Amniotic stem cell (primary cell): Measurements from ENCODE around the gene FAM181A.

Source experiments
- DNase-seq: peaks from one replicate; lab custom pipeline; 2025; lab: John Stamatoyannopoulos, UW

The FAM181A gene

DNA sequence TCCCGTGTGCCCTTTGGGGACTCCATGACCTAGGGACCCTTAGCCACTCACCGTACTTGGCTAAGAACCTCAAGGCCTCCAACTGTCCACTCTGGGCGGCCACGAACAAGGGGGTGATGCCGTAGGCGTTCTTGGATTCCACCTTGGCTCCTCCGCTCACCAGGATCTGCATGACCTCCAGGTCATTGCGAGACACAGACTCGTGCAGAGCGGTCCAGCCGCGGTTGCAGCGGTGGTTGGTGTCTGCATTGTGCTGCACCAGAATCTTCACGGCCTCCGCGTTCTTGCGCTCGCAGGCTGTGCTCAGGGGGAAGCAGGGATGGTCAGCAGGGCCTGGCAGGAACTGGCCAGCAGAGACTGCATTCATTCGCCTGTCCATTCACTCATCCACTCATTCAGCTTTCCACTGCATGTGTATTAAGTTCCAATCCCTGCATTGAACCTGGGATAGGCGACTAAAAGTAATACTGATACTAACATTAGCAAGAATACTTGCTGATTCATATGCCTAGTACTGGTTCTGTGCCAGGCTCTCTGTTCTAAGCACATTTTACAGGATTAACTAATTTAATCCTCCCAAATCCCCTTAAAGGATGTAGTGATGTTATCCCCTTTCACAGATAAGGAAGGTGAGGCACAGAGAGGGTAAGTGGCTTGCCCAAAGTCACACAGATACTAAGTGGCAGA lies 23.9 kb downstream of the FAM181A start:
- DNase-seq: no peak

DNA sequence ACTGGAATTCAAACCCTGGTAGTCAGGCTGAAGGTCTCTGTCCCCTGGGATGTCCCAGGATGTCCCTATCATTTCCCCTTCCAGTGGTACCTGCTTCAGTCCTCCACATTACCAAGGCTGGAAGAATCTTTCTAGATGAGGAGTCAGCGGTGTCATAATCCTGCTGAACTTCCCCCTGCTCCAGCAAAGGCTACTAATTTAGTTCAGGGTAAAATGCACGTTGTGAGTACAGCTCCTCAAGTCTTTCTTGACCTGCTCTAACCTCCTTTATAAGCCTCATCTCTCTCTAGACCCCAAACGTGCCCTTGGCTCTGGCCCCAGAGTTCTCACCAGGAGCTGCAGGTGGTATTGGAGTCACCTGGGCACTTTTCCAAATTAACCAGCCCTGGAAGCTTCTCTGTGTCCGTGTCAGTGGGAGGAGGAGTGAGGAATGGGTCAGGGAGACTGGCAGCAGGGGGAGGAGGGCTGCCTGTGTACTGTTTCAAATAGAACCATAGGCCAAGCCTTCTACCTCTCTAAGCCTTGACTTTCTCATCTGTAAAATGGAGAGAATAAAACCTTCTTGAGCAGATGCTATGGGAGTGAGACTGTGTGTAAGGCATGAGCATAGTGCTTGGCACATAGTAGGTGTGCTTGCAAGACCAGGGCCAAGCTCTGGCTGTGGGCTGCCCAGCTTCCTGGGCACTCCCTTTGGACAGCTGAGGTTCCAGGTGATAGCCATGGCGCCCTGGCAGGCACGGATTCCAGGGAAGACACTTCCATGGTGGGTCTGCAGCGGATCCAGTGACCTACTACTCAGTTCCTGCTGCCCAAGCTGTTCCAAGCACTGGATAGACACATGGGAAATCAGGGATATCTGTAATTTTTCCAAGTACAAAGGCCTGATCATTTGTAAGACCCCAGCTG lies 24.7 kb downstream of the FAM181A start:
- no peak for DNase-seq

DNA sequence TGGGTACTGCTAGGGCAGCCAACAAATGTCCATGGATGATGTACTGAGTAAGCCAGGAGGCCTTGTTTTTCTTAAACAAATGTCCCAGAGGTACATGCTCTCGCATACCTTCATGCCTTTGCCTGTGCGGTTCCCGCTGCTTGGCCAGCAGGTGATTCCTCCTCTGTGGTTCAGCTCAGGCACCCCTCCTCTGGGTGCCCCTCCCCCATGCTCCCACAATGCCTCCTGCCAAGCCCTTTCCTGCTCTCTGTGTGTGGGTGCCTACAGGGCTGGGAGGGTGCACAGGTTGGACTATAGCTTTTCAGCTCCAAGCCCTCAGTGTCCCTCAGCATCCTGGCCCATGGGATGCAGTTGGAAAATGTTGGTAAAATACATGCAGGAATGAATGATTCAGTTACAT lies 25.7 kb downstream of the FAM181A start:
- no peak for DNase-seq

DNA sequence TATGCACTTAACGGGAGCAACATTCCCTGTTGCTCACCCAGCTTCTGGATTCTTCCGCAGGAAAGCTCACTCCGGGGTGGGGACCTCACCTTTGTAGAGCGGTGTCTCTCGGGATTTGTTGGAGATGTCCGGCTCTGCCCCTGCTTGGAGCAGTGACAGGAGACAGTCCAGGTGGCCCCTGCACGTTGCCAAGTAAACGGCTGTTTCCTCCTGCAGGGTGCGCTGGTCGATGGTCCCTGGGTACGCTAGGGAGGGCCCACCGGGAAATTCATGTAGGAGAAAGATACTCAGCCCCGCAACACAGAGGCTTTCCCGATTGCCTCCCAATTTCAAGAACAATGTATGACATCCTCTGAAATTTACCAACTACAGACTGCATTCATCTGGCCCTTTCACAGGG lies 26.1 kb downstream of the FAM181A start:
- no peak for DNase-seq

DNA sequence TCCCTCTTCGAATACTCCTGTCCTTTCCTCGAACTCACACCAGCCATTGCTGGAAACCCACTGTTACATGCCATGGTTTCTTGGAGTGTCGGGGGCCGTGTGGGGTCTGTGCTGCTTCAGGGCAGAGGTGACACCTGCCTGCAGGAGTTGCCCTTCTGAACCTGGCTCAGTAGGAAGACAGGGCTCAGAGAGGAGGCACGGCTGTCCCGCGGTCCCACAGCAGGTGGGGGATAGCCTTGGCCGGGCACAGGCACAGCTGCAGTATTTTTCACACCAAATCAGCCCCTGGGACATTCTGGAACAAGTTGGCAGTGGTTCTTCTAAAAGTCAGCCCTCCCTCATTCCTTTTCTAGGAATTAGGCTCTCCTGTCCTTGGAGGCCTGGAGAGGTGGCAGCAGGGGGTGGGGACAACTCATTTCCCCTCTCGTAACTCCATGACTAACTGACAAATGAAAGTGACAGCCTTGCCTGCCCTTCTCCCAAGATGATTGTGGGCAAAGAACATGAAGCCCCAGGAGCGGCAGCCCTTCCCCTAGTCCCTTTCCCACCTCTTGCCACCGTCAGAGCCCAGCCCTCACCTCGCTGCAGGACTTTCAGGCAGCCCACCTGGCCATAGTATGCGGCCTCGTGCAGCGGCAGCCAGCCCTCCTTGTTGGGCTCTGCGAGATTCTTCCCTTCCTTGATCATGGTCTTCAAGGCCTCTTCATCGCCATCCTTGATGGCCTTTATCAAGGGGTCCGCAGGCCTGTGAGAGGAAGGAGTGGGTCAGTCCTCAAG lies 26.8 kb downstream of the FAM181A start:
- no peak for DNase-seq

DNA sequence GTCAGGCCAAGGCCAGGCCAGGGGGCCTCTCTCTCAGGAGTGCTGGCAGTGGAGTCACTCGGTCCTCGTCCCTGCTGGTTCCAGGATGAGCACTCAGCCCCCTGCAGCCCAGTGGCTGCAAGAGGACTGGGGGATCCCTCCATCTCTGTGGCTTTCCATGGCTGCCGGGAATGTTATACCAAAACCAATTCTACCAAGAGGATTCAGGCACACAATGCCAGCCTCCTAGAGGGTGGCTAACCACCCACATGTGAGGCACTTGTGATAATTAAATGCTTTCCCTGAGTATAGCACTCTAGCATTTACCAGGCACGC lies 27.3 kb downstream of the FAM181A start:
- no peak for DNase-seq

DNA sequence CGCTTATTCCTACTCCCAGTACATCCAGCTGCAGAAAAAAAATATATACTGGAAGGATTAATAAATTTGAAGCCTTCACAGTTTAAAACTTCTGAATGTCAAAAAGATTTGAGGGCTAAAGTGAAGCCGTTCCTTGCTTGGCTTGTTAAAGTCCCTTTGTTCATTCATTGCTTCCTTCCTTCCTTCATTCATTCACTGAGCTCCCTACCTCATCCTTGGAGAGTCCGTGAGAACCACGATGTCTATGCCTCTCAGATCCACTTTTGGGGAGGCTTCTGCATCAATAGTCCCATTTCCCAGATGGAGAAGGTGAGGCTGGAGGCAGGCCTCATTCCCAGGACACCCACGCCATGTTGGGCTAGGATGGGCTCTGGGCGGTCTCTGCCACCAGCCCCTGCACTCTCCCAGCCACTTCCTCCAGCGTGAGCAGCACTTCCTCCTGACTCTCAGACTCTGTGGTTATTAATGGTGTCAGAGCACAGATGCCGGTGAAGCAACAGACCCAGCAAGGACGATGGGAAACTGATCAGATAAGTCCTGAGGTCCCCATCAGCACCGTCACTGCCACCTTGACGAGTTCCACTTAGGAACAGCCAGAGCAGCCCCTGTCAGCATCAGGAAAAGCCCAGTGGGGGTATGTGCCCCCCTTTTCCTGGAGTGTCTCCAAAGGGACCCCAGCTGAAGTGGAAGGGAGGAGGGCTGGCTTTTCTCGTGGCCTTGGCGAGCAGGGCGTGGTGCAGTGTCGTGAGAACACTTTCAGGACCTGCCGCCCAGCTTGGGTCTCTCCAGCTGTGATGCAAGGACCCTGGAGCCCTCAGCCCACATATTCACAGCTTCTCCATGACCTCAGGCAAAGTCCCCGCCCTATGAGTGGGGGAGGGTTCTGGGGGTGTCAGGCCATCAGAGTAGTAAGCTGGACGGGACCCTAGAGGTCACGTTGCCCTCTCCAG lies 28.0 kb downstream of the FAM181A start:
- no peak for DNase-seq

DNA sequence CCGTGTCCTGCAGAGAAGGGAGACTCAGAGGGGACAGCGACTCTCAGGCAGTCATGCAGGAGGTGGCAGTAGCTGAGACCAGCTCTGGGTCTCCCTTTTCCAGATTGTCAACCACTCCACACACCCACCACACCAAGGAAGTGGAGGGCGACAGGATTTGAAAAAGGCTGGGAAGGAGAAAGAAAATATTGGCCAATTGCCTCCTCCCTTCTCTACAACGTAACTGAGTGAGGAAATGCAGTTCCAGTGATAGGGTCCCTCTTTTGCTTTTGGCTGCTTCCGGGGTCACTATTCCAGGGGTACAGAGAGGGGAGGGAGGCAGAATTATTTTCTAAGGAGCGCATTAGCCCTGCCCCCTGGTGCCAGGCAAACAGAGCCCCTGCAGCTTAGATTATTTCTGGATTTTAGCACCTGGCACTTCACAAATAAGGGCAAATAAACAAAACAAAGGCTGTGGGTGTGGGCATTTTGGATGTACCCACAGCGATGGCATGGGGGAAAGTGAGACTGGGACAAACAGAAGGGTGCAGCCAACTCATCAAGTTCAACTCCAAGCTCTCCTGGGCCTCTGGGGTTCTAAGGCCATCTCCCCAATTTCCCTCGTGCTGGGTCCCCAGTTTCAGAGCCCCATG lies 28.8 kb downstream of the FAM181A start:
- DNase-seq: no peak

DNA sequence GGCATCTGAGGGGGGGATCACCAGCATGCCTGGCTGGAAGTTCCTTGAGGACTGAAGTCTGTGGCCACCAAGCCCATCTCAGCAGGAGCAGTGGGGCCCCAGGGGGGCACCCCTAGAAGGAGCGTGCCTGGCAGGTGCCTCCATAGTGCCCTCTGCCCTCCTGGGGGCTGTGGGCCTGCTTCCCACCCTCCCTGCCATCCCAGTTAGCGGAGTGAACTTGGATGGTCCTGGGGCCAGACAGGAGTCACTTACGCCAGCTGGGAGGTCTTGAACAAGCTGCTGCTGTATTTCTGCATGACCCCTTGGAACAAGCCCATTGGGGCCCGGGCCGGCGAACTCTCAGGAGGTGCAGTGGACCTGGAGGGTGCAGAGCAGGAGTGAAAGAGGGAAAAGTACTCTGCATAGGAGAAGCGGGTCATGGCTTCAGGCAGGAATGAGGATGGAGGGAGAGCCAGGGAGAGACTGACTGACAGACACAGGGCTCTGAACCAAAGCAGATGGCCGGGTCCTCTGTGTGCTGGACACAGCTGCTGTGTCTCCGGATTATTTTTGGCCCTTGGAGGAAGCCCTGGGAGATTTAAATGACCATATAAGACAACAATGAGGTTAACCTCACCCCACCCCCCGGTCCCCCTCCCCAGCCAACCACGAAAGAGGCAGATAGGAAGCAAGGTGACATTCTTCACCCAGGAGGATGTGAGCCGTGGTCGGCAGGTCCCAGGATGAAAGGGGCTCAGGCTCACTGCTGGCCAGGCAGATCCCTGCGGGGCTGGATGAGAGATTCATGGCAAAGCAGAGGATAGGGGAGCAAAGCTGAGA lies 29.6 kb downstream of the FAM181A start:
- no peak for DNase-seq

DNA sequence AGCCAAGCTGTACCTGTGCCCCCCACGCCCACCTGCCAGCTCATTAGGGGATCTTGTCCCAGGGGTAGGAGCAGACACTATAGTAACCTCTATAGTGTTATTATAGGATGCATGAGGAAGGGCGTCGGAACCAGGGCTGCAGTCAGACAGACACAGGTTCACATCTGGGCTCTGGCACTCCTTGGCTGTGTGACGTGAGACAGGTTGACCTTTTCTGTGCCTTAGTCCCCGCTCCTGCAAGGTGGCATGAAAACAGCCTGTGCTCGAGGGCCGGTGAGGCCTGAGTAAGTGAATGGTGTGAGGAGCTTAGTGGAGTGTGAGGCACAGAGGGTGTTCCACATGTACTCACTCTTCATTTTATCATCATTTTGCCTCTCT lies 30.2 kb downstream of the FAM181A start:
- DNase-seq: no peak

DNA sequence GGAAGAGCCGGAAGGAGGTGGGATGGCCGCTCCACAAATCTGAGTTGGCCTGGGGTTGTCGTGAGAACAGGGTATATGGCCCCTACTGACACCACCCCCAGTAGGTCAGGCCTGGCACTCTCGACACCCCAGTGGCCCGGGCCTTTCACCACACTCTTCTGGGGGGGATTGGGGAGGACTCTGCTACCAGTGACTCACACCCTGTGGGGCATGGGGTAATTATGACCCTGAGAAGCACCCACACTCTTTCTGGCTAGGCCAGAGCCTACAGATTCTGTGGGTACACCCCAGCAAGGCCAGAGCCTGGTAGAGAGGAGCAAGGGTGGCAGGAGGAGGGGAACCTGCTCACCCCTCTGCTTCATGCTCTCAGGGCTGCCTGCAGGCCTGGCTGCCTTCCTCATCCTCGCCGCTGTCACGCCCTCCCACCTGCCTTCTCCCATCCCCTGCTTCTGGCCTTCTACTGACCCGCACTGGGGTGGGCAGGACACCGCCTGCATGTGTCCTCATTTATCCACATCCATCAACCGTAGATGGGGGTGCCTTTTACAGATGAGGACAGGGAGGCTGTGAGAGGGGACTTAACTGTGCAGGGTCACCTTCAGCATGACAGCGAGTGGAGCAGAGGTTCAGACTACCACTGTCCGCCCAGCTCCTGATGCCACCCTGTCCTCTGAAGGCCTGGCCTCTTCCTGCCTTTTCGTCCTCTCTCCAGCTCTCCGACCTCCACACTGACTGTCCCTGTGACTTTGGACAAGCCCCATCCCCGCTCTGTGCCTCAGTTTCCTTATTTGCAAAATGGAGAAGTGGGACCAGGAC lies 30.8 kb downstream of the FAM181A start:
- DNase-seq: no peak

DNA sequence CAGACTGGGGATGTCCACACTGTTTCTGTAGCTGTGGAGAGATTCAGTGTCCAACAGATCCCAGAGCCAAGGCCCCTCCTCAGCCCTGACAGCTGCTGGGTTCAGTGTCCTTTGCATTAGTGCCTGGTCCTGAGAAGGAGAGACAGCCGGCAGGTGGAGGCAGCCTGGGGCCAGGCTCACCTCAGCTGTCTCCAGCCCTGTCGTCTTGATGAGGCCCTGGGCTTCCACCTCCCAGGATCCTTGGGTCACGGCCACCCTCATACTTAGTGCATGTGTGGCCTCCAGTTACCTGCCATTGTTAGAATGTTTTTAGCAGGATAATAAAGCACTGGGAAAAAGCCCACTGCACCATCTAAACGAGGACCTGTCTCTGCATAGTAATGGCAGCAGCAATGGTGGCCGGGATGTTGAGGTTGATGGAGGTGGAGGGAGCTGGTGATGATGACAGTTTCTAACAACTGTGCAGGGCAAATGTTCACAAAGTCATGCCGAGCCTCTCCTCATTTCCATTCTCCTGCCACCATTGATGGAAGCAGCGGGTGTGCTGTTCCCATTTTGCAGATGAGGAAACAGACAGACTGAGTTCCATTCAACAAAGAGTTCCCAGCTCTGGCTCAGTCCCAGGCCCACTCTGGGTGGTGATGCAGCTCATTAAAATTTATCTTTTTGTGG lies 31.6 kb downstream of the FAM181A start:
- no peak for DNase-seq

DNA sequence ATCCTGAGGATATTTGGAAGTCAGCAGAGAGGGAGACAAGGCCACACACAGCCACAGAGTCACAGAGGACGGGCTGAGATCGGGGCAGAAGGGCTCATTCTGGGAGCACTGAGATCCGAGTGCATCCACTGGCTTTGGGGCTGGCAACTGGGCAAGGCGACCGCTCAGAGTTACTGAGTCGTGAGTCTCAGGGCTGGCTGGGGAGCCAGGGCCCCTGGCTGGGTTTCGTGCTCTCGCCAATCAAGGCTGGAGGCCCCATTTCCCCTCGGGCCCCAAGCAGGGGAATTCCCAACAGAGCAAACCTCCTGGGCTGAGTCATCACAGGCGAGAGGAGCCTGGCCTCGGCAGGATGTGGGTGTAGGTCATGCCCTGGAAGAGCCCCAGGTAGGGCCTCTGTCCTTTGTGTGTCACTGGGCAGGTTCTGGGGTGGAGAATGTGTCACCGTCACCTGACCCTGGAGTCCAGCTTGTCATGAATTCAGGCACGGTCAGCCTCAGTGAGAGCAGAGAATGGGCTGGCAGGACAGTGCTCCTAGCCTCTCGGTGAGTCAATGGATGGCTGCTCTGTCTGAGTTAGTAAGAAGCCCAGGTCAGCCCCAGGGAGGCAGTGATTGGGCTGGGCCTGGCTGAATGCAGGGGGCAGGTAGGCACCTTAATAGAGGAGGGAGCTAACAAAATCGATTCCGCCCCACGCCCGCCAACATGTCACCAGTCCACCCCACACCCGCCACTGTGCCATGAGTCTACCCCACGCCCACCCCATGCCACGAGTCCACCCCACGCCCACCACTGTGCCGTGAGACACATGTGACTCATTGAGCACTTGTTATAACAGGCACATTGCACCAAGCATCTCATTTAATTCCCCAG lies 32.3 kb downstream of the FAM181A start:
- peak; percentile 89 for DNase-seq

DNA sequence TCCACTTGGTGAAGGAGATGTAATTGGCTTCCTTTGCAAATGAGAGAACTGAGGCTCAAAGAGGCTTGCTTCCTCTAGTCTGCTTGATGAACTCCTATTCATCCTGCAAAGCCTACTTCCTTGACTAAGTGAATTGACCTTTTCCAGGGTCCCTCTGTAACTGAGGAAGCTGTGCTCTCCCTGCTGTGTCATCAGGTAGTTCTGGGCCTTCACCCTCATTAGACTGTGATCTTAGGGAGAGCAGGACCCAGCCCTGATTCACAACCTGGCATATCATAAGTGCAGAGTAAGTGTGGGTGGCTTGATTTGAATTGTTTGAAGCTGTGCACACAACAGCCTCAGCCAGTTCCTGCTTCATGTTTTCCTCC lies 32.9 kb downstream of the FAM181A start:
- DNase-seq: no peak

DNA sequence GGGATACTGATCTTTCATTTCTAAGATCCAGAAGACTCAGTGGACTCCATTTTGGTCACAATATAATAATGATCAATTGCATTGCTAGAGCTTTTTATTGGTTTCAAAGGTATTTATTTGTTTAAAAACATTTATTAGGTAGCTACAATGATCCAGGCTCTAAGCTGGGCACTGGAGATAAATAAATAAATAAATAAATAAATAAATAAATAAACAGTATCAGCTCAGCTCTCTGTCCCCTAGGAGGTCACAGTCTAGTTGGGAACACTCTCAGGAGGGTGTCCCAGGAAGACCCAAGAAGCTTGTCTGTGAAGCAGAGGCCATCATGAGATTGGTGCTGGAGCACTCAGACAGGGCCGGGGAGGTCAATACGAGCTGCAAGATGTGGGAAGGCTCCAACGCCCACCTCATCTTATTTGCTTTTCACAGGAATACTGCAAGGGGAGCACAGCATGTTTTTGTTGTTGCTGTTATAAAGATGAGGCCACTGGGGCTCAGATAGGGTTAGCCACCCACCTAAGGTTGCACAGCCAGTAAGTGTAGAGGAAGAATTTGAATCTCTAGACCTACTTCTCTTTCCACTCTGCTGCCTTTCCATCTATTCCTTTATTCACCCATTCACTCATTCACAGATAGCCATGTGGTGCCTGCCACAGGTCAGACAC lies 33.8 kb downstream of the FAM181A start:
- DNase-seq: no peak

DNA sequence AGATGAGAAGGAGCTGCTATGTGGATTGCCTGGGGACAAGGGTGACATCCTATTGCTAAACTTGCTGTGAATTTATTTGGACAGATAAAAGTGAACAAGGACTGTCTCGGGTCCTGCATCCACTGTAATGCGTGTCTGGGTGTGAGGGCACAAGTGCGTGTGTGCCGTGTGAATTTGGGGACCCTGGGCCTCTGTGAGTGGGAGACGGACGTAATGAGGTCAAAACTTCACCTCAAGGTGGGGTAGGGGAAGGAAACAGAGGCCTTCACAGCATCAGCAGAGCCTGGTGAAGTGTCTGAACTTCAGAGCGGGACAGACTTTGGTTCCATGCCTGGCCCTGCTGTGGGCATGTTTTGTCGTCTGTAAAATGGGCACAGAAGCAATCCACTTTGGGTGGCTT lies 34.5 kb downstream of the FAM181A start:
- DNase-seq: no peak
